Hepatic stellate cell (primary cell): ENCODE data around the gene CPSF3.
A peak's percentile ranks its signal among the peaks of the same experiment; 100 is the strongest.

Experiments
- DNase-seq: peaks from one replicate; pipeline ENCODE4 v3.0.0; 2011; ENCODE audit warnings: low spot score

CPSF3 gene

GRCh38 chr2:9419541-9419940 is 3.9 kb upstream of the CPSF3 start:
- DNase-seq, result no peak

- no peak for DNase-seq
These were observed 3.0 kb upstream of the CPSF3 start for GRCh38 chr2:9420495-9420894.

GRCh38 chr2:9422321-9423099 is 944 bp upstream of the CPSF3 start:
- peak; percentile 69 for DNase-seq

- DNase-seq, result no peak
These were observed 443 bp downstream of the CPSF3 start for GRCh38 chr2:9423922-9424272.

GRCh38 chr2:9424447-9425164 is 1.2 kb downstream of the CPSF3 start:
- no peak for DNase-seq

- DNase-seq, result no peak
These were observed 5.6 kb downstream of the CPSF3 start for GRCh38 chr2:9428965-9429577.

- no peak for DNase-seq
These were observed 7.2 kb downstream of the CPSF3 start for GRCh38 chr2:9430316-9431293.

- DNase-seq, result peak; percentile 49
These were observed 11.0 kb downstream of the CPSF3 start for GRCh38 chr2:9434489-9434888.

- no peak for DNase-seq
These were observed 16.1 kb downstream of the CPSF3 start for GRCh38 chr2:9439536-9439935.

- no peak for DNase-seq
These were observed 16.7 kb downstream of the CPSF3 start for GRCh38 chr2:9440058-9440727.

- DNase-seq, result no peak
These were observed 18.1 kb downstream of the CPSF3 start for GRCh38 chr2:9441556-9441955.

GRCh38 chr2:9443526-9443925 is 20.1 kb downstream of the CPSF3 start:
- no peak for DNase-seq

GRCh38 chr2:9445089-9445488 is 21.6 kb downstream of the CPSF3 start:
- no peak for DNase-seq

- DNase-seq, result no peak
These were observed 27.8 kb downstream of the CPSF3 start for GRCh38 chr2:9451231-9451630.

GRCh38 chr2:9460441-9461017 is 37.1 kb downstream of the CPSF3 start:
- DNase-seq, result no peak

- DNase-seq, result no peak
These were observed 37.6 kb downstream of the CPSF3 start for GRCh38 chr2:9461079-9461478.

- DNase-seq, result no peak
These were observed 38.9 kb downstream of the CPSF3 start for GRCh38 chr2:9462313-9462712.

- no peak for DNase-seq
These were observed 39.6 kb downstream of the CPSF3 start for GRCh38 chr2:9462886-9463697.

- no peak for DNase-seq
These were observed 40.2 kb downstream of the CPSF3 start for GRCh38 chr2:9463698-9464034.

GRCh38 chr2:9465170-9465569 is 41.7 kb downstream of the CPSF3 start:
- no peak for DNase-seq
